Measurements from ENCODE around the gene RPS15.

Gene RPS15

DNA sequence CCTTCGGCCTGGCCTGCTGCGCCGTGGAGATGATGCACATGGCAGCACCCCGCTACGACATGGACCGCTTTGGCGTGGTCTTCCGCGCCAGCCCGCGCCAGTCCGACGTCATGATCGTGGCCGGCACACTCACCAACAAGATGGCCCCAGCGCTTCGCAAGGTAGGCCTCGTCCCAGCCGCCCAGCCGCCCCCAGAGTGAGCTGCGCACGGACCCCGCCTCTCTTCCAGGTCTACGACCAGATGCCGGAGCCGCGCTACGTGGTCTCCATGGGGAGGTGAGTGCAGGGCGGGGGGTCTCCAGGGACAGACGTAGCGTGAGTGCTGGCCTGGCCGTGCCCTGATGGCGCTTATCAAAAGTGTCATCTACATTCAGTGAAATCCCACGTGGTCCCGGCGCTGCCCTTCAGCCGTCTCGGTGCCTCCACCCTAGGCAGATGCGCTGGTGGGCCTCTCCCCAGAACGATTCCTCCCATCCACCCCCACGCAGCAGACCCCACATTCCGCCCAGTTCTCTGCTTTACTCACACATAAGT lies 47.2 kb upstream of the RPS15 start:
- Histone ChIP-seq H3K4me1 (ENCODE audit: insufficient read depth, low read length, poor library complexity, severe bottlenecking) (no peaks in the 10 kb centered on the region), H3K27me3 (ENCODE audit: insufficient read depth, low read length, poor library complexity, severe bottlenecking) (no peaks in the 10 kb centered on the region), H3F3A (ENCODE audit: low read depth) (no peaks in the 10 kb centered on the region), H3K9me2 (replicated peaks; ENCODE audit: low read depth, low read length) (no peaks in the 10 kb centered on the region), H4K20me1 (ENCODE audit: insufficient read depth, low read length, poor library complexity, severe bottlenecking) (no peaks in the 10 kb centered on the region), H2AFZ (ENCODE audit: low read length) (no peak overlapping the region), H3K79me2 (ENCODE audit: insufficient read depth, low read length) (peaks cover 4% of the 10 kb centered on the region), H3K9ac (ENCODE audit: low read depth, low read length, poor library complexity, severe bottlenecking) (no peak overlapping the region), H3K4me3 (ENCODE audit: low read length, poor library complexity, severe bottlenecking) (no peak overlapping the region), H3K4me2 (ENCODE audit: low read depth, low read length, poor library complexity, severe bottlenecking) (no peak overlapping the region), H3K9me3 (ENCODE audit: insufficient read depth, low read depth, low read length) (no peaks in the 10 kb centered on the region), H3K36me3 (ENCODE audit: insufficient read depth, low read length) (peaks cover 11% of the 10 kb centered on the region; the same call in 1 of the 2 replicates)
- TF ChIP-seq CTCF (conservative IDR thresholded peaks at IDR 0.05; ENCODE audit: low read length) (no peak), EZH2phosphoT487 (IDR thresholded peaks at IDR 0.05; ENCODE audit: borderline replicate concordance) (no peak)

DNA sequence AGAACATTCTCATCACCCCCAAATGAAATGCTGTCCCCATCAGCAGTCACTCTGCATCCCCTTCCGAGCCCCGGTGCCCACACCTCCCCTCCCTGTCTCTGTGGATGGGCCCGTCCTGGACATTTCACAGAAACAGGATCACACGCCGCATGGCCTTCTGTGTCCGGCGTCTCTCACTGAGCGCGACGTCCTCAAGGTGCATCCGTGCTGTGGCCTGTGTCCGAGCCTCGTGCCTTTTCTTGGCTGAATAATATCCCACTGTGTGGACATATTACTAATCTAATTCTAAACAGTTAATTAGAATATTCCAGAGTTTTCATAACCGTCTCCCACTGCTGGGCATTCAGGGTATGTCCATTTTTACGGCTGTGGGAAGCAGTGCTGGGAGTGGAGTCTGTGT lies 45.8 kb upstream of the RPS15 start:
- Histone ChIP-seq H2AFZ (ENCODE audit: low read length) (no peak overlapping the region), H3K4me2 (ENCODE audit: low read depth, low read length, poor library complexity, severe bottlenecking) (no peak overlapping the region), H3K79me2 (ENCODE audit: insufficient read depth, low read length) (no peaks in the 10 kb centered on the region), H3F3A (ENCODE audit: low read depth) (no peaks in the 10 kb centered on the region), H3K36me3 (ENCODE audit: insufficient read depth, low read length) (peaks cover 11% of the 10 kb centered on the region; the same call in 1 of the 2 replicates), H4K20me1 (ENCODE audit: insufficient read depth, low read length, poor library complexity, severe bottlenecking) (no peaks in the 10 kb centered on the region), H3K27me3 (ENCODE audit: insufficient read depth, low read length, poor library complexity, severe bottlenecking) (no peaks in the 10 kb centered on the region), H3K9me2 (replicated peaks; ENCODE audit: low read depth, low read length) (no peaks in the 10 kb centered on the region), H3K4me1 (ENCODE audit: insufficient read depth, low read length, poor library complexity, severe bottlenecking) (no peaks in the 10 kb centered on the region), H3K4me3 (ENCODE audit: low read length, poor library complexity, severe bottlenecking) (no peak overlapping the region), H3K9ac (ENCODE audit: low read depth, low read length, poor library complexity, severe bottlenecking) (no peak overlapping the region), H3K9me3 (ENCODE audit: insufficient read depth, low read depth, low read length) (no peaks in the 10 kb centered on the region)
- no peak for TF ChIP-seq CTCF (conservative IDR thresholded peaks at IDR 0.05; ENCODE audit: low read length)
- TF ChIP-seq EZH2phosphoT487 (IDR thresholded peaks at IDR 0.05; ENCODE audit: borderline replicate concordance) = no peak

DNA sequence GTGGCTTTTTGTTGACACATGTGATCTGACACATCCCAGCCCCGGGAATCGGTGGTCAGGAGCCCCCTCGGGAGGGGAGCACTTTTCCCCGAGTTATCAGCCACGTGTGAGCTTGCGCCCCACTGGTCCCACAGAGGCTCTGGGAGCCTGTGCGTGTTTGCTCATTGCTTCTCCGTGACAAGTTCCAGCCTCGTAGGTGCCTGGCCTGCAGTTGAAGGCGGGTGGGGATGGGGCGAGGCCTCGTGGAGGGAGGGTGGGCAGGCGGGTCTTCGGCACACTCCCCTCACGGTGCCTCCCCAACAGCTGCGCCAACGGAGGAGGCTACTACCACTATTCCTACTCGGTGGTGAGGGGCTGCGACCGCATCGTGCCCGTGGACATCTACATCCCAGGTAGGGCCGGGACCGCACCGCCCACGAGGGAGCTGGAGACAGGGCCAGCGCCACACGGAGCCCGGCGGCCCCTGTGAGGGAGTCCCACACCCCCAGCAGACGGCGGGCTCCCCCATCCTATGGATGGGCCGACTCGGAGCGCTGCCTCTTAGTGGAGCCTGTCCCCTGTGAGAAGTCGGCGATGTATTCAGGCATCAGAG lies 45.2 kb upstream of the RPS15 start:
- no peaks in the 10 kb centered on the region for H3K9me3 ChIP-seq (ENCODE audit: insufficient read depth, low read depth, low read length)
- H3K4me1 ChIP-seq (ENCODE audit: insufficient read depth, low read length, poor library complexity, severe bottlenecking) = no peaks in the 10 kb centered on the region
- no peaks in the 10 kb centered on the region for H3K27me3 ChIP-seq (ENCODE audit: insufficient read depth, low read length, poor library complexity, severe bottlenecking)
- no peaks in the 10 kb centered on the region for H3K9me2 ChIP-seq (replicated peaks; ENCODE audit: low read depth, low read length)
- no peaks in the 10 kb centered on the region for H4K20me1 ChIP-seq (ENCODE audit: insufficient read depth, low read length, poor library complexity, severe bottlenecking)
- H3K4me2 ChIP-seq (ENCODE audit: low read depth, low read length, poor library complexity, severe bottlenecking) = no peak overlapping the region
- no peaks in the 10 kb centered on the region for H3F3A ChIP-seq (ENCODE audit: low read depth)
- H3K79me2 ChIP-seq (ENCODE audit: insufficient read depth, low read length) = no peaks in the 10 kb centered on the region
- peaks cover 11% of the 10 kb centered on the region; the same call in 1 of the 2 replicates for H3K36me3 ChIP-seq (ENCODE audit: insufficient read depth, low read length)
- no peak overlapping the region for H2AFZ ChIP-seq (ENCODE audit: low read length)
- TF ChIP-seq EZH2phosphoT487 (IDR thresholded peaks at IDR 0.05; ENCODE audit: borderline replicate concordance) = no peak
- TF ChIP-seq CTCF (conservative IDR thresholded peaks at IDR 0.05; ENCODE audit: low read length) = no peak
- no peak overlapping the region for H3K4me3 ChIP-seq (ENCODE audit: low read length, poor library complexity, severe bottlenecking)
- H3K9ac ChIP-seq (ENCODE audit: low read depth, low read length, poor library complexity, severe bottlenecking) = no peak overlapping the region
